SU-DHL-6 (cell line): ENCODE measurements around the gene TRIM17.
A peak's percentile ranks its signal among the peaks of the same experiment; 100 is the strongest.

ENCODE experiments used
- H2AFZ ChIP-seq: fragments of 200-600 bp; sonication (generic); 2 replicates; pipeline ENCODE4 v1.6.1; 2014; ENCODE audit warnings: low read depth, mild to moderate bottlenecking, moderate library complexity, mixed read lengths, antibody characterized with exemption, low read length; ENCODE audit not compliant: severe bottlenecking
- H3F3A ChIP-seq: fragments of 200-600 bp; shearing (Covaris generic); 2 replicates; pipeline ENCODE4 v1.6.0; 2016; ENCODE audit warnings: antibody characterized with exemption, mild to moderate bottlenecking; ENCODE audit not compliant: insufficient read depth
- H3K27ac ChIP-seq: fragments of 200-600 bp; sonication (generic); 2 replicates; pipeline ENCODE4 v1.5.1; 2016; ENCODE audit warnings: low read depth, mild to moderate bottlenecking, low read length, moderate library complexity, mixed read lengths
- H3K27me3 ChIP-seq: fragments of 200-600 bp; sonication (generic), shearing (Covaris generic); 2 replicates; pipeline ENCODE4 v1.6.0; 2014; ENCODE audit warnings: mild to moderate bottlenecking, low read length
- H3K36me3 ChIP-seq: fragments of 200-600 bp; sonication (generic); 2 replicates; pipeline ENCODE4 v1.6.1; 2014; ENCODE audit warnings: mild to moderate bottlenecking, low read length, mixed read lengths
- H3K4me2 ChIP-seq: fragments of 300-600, 200-600 bp; shearing (Covaris generic), sonication (generic); 2 replicates; pipeline ENCODE4 v1.6.0; 2014; ENCODE audit warnings: low read length, low read depth, mild to moderate bottlenecking; ENCODE audit not compliant: poor library complexity, severe bottlenecking
- H3K4me3 ChIP-seq: fragments of 200-600 bp; sonication (generic); 2 replicates; pipeline ENCODE4 v1.5.1; 2014; ENCODE audit warnings: antibody characterized with exemption, low read length, mild to moderate bottlenecking, mixed read lengths; ENCODE audit not compliant: insufficient read depth, poor library complexity, severe bottlenecking
- H3K79me2 ChIP-seq: fragments of 200-600 bp; sonication (generic); 2 replicates; pipeline ENCODE4 v1.6.1; 2014; ENCODE audit warnings: mild to moderate bottlenecking, low read length, moderate library complexity; ENCODE audit not compliant: insufficient read depth
- H3K9ac ChIP-seq: fragments of 200-600 bp; sonication (generic); 2 replicates; pipeline ENCODE4 v1.7.0; 2014; ENCODE audit warnings: mild to moderate bottlenecking, low read length
- H3K9me2 ChIP-seq: fragments of 200-600 bp; sonication (generic); replicated peaks from 2 replicates; pipeline ENCODE4 v1.6.1; 2014; ENCODE audit warnings: low read length; ENCODE audit not compliant: insufficient read depth
- H3K9me3 ChIP-seq: fragments of 200-600 bp; sonication (generic); 2 replicates; pipeline ENCODE4 v1.6.1; 2014; ENCODE audit warnings: low read length, mixed read lengths; ENCODE audit not compliant: insufficient read depth
- H4K20me1 ChIP-seq: fragments of 200-600 bp; sonication (generic); 2 replicates; pipeline ENCODE4 v1.6.1; 2014; ENCODE audit warnings: low read depth, mild to moderate bottlenecking, antibody characterized with exemption, low read length, moderate library complexity, mixed read lengths
- CTCF ChIP-seq: fragments of 200-600 bp; sonication (generic); IDR thresholded peaks from one replicate; pipeline ENCODE4 v1.5.1; 2017; ENCODE audit warnings: antibody characterized with exemption, mild to moderate bottlenecking, low read length, moderate library complexity; ENCODE audit not compliant: insufficient read depth, poor library complexity, severe bottlenecking
- EZH2phosphoT487 ChIP-seq: fragments of 200-600 bp; sonication (generic), shearing (Covaris generic); conservative IDR thresholded peaks from 2 replicates; pipeline ENCODE4 v1.6.1; 2018; ENCODE audit warnings: mild to moderate bottlenecking, antibody characterized with exemption, low read length, moderate library complexity, mixed read lengths

The TRIM17 gene

GRCh38 chr1:228379666-228380065 is 37.0 kb downstream of the TRIM17 start:
- H2AFZ ChIP-seq: no peak overlapping the region
- H3K9ac ChIP-seq: no peak overlapping the region
- no peaks in the 10 kb centered on the region for H3K79me2 ChIP-seq
- H3K9me2 ChIP-seq: no peaks in the 10 kb centered on the region
- no peaks in the 10 kb centered on the region for H3F3A ChIP-seq
- no peak overlapping the region for H3K27ac ChIP-seq
- H4K20me1 ChIP-seq: no peaks in the 10 kb centered on the region
- no peaks in the 10 kb centered on the region for H3K9me3 ChIP-seq
- no peaks in the 10 kb centered on the region for H3K27me3 ChIP-seq
- H3K4me2 ChIP-seq: no peak overlapping the region
- TF ChIP-seq CTCF (no peak), EZH2phosphoT487 (no peak)
- no peaks in the 10 kb centered on the region for H3K36me3 ChIP-seq
- H3K4me3 ChIP-seq: no peak overlapping the region

DNA sequence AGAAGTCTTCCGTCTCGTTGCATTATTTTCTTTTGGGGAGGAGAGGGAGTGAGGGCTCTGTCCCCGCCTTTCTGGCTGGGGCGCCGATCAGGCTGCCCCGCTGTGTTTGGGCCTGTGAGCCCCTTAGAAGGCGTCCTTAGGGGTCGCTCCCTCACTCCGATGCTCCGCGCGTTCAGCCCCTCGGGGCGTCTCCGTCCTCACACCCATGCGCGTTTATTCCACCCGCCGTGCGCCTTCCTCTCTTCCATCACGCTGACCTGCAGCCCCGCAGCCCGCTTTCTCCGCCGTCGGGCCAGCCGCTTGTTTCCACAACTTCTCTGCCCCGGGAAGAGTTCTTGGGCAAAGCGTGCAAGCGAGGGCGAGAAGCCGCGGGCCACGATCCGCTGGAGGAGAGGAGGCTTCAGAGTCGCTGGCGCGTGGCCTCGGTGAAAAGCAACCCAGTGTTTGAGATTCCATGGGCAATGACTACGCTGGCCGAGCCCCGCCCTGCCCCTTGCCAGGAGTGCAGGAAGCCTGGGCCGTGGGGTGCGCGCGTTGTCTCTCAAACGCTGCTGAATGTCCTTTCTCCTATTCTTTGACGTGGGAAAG is 37.7 kb downstream of the TRIM17 start:
- Histone ChIP-seq H4K20me1 (no peaks in the 10 kb centered on the region), H3K27ac (no peak overlapping the region), H2AFZ (no peak overlapping the region), H3K4me2 (peak overlapping the region; percentile 24), H3K9ac (no peak overlapping the region), H3K9me3 (no peaks in the 10 kb centered on the region), H3K79me2 (no peaks in the 10 kb centered on the region), H3K4me3 (no peak overlapping the region), H3K9me2 (no peaks in the 10 kb centered on the region), H3K36me3 (no peaks in the 10 kb centered on the region), H3K27me3 (no peaks in the 10 kb centered on the region), H3F3A (no peaks in the 10 kb centered on the region)
- no peak for TF ChIP-seq CTCF
- TF ChIP-seq EZH2phosphoT487: no peak

DNA sequence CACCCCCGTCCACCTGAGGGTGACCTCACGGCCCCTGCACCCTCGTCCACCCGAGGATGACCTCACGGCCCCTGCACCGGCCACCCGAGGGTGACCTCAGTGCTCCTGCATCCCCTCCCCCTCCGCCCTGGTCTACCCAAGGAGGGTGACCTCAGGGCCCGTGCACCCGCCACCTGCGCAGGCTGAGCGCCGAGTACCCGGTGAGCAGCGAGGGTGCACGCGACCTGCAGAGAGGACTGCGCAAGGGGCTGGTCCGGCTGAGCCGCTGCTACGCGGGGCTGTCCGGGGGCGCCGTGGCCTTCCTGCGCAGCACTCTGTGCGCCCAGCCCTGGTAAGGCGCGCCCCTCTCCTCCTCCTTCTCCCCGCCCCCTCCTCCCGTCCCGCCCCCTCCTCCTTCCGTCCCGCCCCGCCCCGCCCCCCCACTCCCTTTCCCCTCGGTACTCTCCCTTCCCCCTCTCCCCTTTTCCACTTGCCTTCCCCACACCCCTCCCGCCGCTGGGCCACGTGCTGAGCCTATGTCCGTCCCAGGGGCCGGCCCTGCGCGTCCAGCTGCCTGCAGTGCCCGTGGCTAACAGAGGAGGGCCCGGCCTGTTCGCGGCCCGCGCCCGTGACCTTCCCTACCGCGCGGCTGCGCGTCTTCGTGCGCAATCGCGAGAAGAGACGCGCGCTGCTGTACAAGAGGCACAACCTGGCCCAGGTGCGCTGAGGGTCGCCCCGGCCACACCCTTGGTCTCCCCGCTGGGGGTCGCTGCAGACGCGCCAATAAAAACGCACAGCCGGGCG is 38.4 kb downstream of the TRIM17 start:
- H3K27ac ChIP-seq: no peak overlapping the region
- no peaks in the 10 kb centered on the region for H4K20me1 ChIP-seq
- H3K79me2 ChIP-seq: no peaks in the 10 kb centered on the region
- no peaks in the 10 kb centered on the region for H3K9me2 ChIP-seq
- H3F3A ChIP-seq: no peaks in the 10 kb centered on the region
- H3K9ac ChIP-seq: no peak overlapping the region
- H3K27me3 ChIP-seq: no peaks in the 10 kb centered on the region
- H3K4me3 ChIP-seq: no peak overlapping the region
- TF ChIP-seq EZH2phosphoT487 (no peak), CTCF (no peak)
- no peak overlapping the region for H2AFZ ChIP-seq
- H3K9me3 ChIP-seq: no peaks in the 10 kb centered on the region
- H3K36me3 ChIP-seq: no peaks in the 10 kb centered on the region
- H3K4me2 ChIP-seq: peak overlapping the region; percentile 24
